Smooth muscle cell (in vitro differentiated cells): ENCODE results near the gene CACNA2D1. TPM values are rescaled to one million over a fixed set of nuclear protein-coding genes. Genes with fewer than 3 reads are reported as not detected.

Experiments used
- DNase-seq: peaks from one replicate; lab custom pipeline; 2025; ENCODE audit not compliant: unreplicated experiment; lab: John Stamatoyannopoulos, UW
- H2AFZ ChIP-seq: fragments of 200-600 bp; sonication (generic); 2 replicates; pipeline ENCODE4 v1.6.0; 2016; ENCODE audit warnings: antibody characterized with exemption, low read depth, mild to moderate bottlenecking
- H3F3A ChIP-seq: fragments of 200-600 bp; sonication (generic); 2 replicates; pipeline ENCODE4 v1.6.0; 2017; ENCODE audit warnings: antibody characterized with exemption, low read depth
- H3K27ac ChIP-seq: fragments of 200-600 bp; sonication (generic); 2 replicates; pipeline ENCODE4 v1.5.1; 2016; ENCODE audit warnings: low read depth, mild to moderate bottlenecking
- H3K27me3 ChIP-seq: fragments of 200-600 bp; sonication (generic); 2 replicates; pipeline ENCODE4 v1.6.1; 2016; ENCODE audit warnings: low read depth, mild to moderate bottlenecking
- H3K36me3 ChIP-seq: fragments of 200-600 bp; sonication (generic); 2 replicates; pipeline ENCODE4 v1.5.1; 2016; ENCODE audit warnings: low read depth
- H3K4me1 ChIP-seq: fragments of 200-600 bp; sonication (generic); 2 replicates; pipeline ENCODE4 v1.5.1; 2016; ENCODE audit warnings: low read depth
- H3K4me2 ChIP-seq: fragments of 200-600 bp; sonication (generic); 2 replicates; pipeline ENCODE4 v1.6.0; 2016; ENCODE audit warnings: mild to moderate bottlenecking
- H3K4me3 ChIP-seq: fragments of 200-600 bp; sonication (generic); 2 replicates; pipeline ENCODE4 v1.5.1; 2016; ENCODE audit warnings: mild to moderate bottlenecking
- H3K79me2 ChIP-seq: fragments of 200-600 bp; sonication (generic); 2 replicates; pipeline ENCODE4 v1.6.0; 2016; ENCODE audit warnings: low read depth, mild to moderate bottlenecking
- H3K9ac ChIP-seq: fragments of 200-600 bp; sonication (generic); 2 replicates; pipeline ENCODE4 v1.6.0; 2016; ENCODE audit warnings: low read depth
- H3K9me3 ChIP-seq: fragments of 200-600 bp; sonication (generic); replicated peaks from 2 replicates; pipeline ENCODE4 v1.5.1; 2016; ENCODE audit warnings: low read depth
- H4K20me1 ChIP-seq: fragments of 200-600 bp; sonication (generic); 2 replicates; pipeline ENCODE4 v1.6.0; 2016; ENCODE audit warnings: low read depth
- CTCF ChIP-seq: fragments of 200-600 bp; sonication (generic); IDR thresholded peaks from 2 replicates; pipeline ENCODE4 v1.5.1; 2017; ENCODE audit warnings: borderline replicate concordance, mild to moderate bottlenecking, antibody characterized with exemption; ENCODE audit not compliant: insufficient read depth, poor library complexity, severe bottlenecking
- WGBS: methylation state at CpG from one replicate; pipeline ENCODE4 v1.1.7; 2016; ENCODE audit warnings: low lambda C conversion rate; 5-methylcytosine and 5-hydroxymethylcytosine counted together
- polyA plus RNA-seq: library from polyadenylated mRNA; unstranded; fragments of >200 nt; fragmentation: Nextera tagmentation; extraction: Ambion mirVana; gene quantifications from 2 replicates; pipeline ENCODE4 v1.2.1, GENCODE V29; 2016
- total RNA-seq: library from RNA; depleted of rRNA; stranded (reverse); fragments of >200 nt; gene quantifications from 2 replicates; pipeline ENCODE4 v1.2.3, GENCODE V29; 2014

Gene CACNA2D1
- total and polyA plus RNA-seq, 2 experiments from 2014 or later: 4.1 to 39.3 TPM

GRCh38 chr7:82467020-82467419 lies 23.4 kb upstream of the CACNA2D1 start:
- H3K4me2 ChIP-seq: no peak overlapping the region
- TF ChIP-seq CTCF: no peak
- H3K36me3 ChIP-seq: no peaks in the 10 kb centered on the region

GRCh38 chr7:82464372-82464771 lies 20.8 kb upstream of the CACNA2D1 start:
- Histone ChIP-seq H3F3A (no peaks in the 10 kb centered on the region), H3K4me2 (no peak overlapping the region), H3K4me3 (no peak overlapping the region), H3K79me2 (no peaks in the 10 kb centered on the region), H3K27ac (no peak overlapping the region), H3K36me3 (no peaks in the 10 kb centered on the region), H2AFZ (no peak overlapping the region), H3K9me3 (no peaks in the 10 kb centered on the region), H3K4me1 (no peaks in the 10 kb centered on the region), H3K27me3 (no peaks in the 10 kb centered on the region), H3K9ac (no peak overlapping the region), H4K20me1 (no peaks in the 10 kb centered on the region)
- TF ChIP-seq CTCF: no peak
- no peak for DNase-seq
- WGBS: 96% methylated on average over 2 of the region's 2 CpGs

More at GRCh38 chr7:82467020-82467419, 23.4 kb upstream of the CACNA2D1 start:
- 94% methylated on average over 2 of the region's 2 CpGs for WGBS
- Histone ChIP-seq H2AFZ (no peak overlapping the region), H3K9me3 (no peaks in the 10 kb centered on the region), H3K79me2 (no peaks in the 10 kb centered on the region), H3F3A (no peaks in the 10 kb centered on the region), H3K9ac (no peak overlapping the region), H3K4me3 (no peak overlapping the region), H3K4me1 (no peaks in the 10 kb centered on the region), H3K27me3 (no peaks in the 10 kb centered on the region), H4K20me1 (no peaks in the 10 kb centered on the region), H3K27ac (no peak overlapping the region)
- no peak for DNase-seq

GRCh38 chr7:82455295-82455694 lies 11.7 kb upstream of the CACNA2D1 start:
- Histone ChIP-seq H3K9me3 (no peaks in the 10 kb centered on the region), H3K27ac (no peak overlapping the region)

More at GRCh38 chr7:82455295-82455694, 11.7 kb upstream of the CACNA2D1 start:
- Histone ChIP-seq H3K9ac (no peak overlapping the region), H2AFZ (no peak overlapping the region), H3K27me3 (no peaks in the 10 kb centered on the region), H3K4me3 (no peak overlapping the region), H3K4me1 (no peaks in the 10 kb centered on the region), H3K4me2 (no peak overlapping the region), H3K36me3 (no peaks in the 10 kb centered on the region), H3F3A (no peaks in the 10 kb centered on the region), H3K79me2 (no peaks in the 10 kb centered on the region), H4K20me1 (no peaks in the 10 kb centered on the region)
- WGBS: 91% methylated on average over 3 of the region's 3 CpGs
- no peak for DNase-seq
- TF ChIP-seq CTCF: no peak
